ENCODE results near the gene MARVELD2. TPM values are rescaled to one million over a fixed set of nuclear protein-coding genes. Genes with fewer than 3 reads are reported as not detected.

Gene MARVELD2
- total and polyA plus RNA-seq, 2 of the 13 experiments (the other 11 are each of a cell fraction or from before 2014, with no cell fraction given), result 11.1 to 15.4 TPM

DNA sequence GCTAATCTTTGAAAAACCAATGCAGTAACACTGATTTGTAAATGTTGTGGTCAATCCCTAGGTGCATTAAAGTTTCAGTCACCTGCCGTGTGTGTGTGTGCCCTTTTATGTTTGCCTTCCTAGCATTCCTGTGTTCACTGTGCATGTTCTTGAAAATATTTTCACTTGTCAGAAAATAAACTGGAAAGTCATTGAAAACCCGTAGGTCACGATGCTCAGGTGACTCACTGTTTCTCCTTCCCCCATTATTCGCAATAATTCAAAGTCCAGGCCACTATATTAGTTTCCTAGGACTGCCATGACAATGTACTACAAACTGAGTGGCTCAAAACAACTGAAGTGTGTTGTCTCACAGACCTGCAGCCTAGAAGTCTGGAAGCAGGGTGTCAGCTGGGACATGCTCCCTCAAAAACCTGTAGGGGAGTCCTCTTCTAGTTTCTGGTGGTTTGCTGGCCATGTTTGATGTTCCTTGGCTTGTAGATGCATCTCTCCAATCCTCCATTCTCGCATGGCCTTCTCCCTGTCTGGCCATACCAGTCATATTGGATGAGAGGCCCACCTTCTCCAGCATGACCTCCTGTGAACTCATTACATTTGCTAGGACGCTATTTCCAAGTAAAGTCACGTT is 29.3 kb downstream of the MARVELD2 start (continued):
- TF ChIP-seq, protein P1, sequence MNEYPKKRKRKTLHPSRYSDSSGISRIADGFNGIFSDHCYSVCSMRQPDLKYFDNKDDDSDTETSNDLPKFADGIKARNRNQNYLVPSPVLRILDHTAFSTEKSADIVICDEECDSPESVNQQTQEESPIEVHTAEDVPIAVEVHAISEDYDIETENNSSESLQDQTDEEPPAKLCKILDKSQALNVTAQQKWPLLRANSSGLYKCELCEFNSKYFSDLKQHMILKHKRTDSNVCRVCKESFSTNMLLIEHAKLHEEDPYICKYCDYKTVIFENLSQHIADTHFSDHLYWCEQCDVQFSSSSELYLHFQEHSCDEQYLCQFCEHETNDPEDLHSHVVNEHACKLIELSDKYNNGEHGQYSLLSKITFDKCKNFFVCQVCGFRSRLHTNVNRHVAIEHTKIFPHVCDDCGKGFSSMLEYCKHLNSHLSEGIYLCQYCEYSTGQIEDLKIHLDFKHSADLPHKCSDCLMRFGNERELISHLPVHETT (CRISPR knock-in tag; conservative IDR thresholded peaks at IDR 0.05), result no peak
- TF ChIP-seq ZNF839 (CRISPR knock-in tag; IDR thresholded peaks at IDR 0.05; ENCODE audit: borderline replicate concordance), result no peak
- TF ChIP-seq NFYB (CRISPR knock-in tag; IDR thresholded peaks at IDR 0.05), result no peak
- no peak for TF ChIP-seq ZIK1 (CRISPR knock-in tag; IDR thresholded peaks at IDR 0.05; ENCODE audit: borderline replicate concordance, low read depth)
- no peak for TF ChIP-seq ZFP36L1 (CRISPR knock-in tag; IDR thresholded peaks at IDR 0.05)
- no peak for TF ChIP-seq ZNF343 (CRISPR knock-in tag; IDR thresholded peaks at IDR 0.05)
- peak; percentile 20 for TF ChIP-seq XRCC5 (optimal IDR thresholded peaks at IDR 0.05; ENCODE audit: low read length)
- no peak for TF ChIP-seq MED13 (CRISPR knock-in tag; IDR thresholded peaks at IDR 0.05)
- TF ChIP-seq, protein P2, sequence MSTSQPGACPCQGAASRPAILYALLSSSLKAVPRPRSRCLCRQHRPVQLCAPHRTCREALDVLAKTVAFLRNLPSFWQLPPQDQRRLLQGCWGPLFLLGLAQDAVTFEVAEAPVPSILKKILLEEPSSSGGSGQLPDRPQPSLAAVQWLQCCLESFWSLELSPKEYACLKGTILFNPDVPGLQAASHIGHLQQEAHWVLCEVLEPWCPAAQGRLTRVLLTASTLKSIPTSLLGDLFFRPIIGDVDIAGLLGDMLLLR (CRISPR knock-in tag; IDR thresholded peaks at IDR 0.05), result no peak
- TF ChIP-seq, protein P3, sequence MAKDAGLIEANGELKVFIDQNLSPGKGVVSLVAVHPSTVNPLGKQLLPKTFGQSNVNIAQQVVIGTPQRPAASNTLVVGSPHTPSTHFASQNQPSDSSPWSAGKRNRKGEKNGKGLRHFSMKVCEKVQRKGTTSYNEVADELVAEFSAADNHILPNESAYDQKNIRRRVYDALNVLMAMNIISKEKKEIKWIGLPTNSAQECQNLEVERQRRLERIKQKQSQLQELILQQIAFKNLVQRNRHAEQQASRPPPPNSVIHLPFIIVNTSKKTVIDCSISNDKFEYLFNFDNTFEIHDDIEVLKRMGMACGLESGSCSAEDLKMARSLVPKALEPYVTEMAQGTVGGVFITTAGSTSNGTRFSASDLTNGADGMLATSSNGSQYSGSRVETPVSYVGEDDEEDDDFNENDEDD (CRISPR knock-in tag; IDR thresholded peaks at IDR 0.05; ENCODE audit: borderline replicate concordance), result no peak
- peak in 1 of 2 experiments; percentile 54; a peak in 2 of 4 replicates for TF ChIP-seq NR2F1 (CRISPR knock-in tag; IDR thresholded peaks at IDR 0.05)
- no peak for TF ChIP-seq ZSCAN25 (CRISPR knock-in tag; IDR thresholded peaks at IDR 0.05)
- TF ChIP-seq, protein P4, sequence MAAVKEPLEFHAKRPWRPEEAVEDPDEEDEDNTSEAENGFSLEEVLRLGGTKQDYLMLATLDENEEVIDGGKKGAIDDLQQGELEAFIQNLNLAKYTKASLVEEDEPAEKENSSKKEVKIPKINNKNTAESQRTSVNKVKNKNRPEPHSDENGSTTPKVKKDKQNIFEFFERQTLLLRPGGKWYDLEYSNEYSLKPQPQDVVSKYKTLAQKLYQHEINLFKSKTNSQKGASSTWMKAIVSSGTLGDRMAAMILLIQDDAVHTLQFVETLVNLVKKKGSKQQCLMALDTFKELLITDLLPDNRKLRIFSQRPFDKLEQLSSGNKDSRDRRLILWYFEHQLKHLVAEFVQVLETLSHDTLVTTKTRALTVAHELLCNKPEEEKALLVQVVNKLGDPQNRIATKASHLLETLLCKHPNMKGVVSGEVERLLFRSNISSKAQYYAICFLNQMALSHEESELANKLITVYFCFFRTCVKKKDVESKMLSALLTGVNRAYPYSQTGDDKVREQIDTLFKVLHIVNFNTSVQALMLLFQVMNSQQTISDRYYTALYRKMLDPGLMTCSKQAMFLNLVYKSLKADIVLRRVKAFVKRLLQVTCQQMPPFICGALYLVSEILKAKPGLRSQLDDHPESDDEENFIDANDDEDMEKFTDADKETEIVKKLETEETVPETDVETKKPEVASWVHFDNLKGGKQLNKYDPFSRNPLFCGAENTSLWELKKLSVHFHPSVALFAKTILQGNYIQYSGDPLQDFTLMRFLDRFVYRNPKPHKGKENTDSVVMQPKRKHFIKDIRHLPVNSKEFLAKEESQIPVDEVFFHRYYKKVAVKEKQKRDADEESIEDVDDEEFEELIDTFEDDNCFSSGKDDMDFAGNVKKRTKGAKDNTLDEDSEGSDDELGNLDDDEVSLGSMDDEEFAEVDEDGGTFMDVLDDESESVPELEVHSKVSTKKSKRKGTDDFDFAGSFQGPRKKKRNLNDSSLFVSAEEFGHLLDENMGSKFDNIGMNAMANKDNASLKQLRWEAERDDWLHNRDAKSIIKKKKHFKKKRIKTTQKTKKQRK (IDR thresholded peaks at IDR 0.05; ENCODE audit: low read length), result no peak
- TF ChIP-seq SIX4 (CRISPR knock-in tag; IDR thresholded peaks at IDR 0.05), result no peak
- TF ChIP-seq ZNF260 (CRISPR knock-in tag; IDR thresholded peaks at IDR 0.05; ENCODE audit: borderline replicate concordance, low read depth), result no peak
- TF ChIP-seq SAFB2 (CRISPR knock-in tag; IDR thresholded peaks at IDR 0.05; ENCODE audit: borderline replicate concordance, low read depth), result no peak
- TF ChIP-seq PITX1 (CRISPR knock-in tag; IDR thresholded peaks at IDR 0.05), result no peak
- TF ChIP-seq, protein P5, sequence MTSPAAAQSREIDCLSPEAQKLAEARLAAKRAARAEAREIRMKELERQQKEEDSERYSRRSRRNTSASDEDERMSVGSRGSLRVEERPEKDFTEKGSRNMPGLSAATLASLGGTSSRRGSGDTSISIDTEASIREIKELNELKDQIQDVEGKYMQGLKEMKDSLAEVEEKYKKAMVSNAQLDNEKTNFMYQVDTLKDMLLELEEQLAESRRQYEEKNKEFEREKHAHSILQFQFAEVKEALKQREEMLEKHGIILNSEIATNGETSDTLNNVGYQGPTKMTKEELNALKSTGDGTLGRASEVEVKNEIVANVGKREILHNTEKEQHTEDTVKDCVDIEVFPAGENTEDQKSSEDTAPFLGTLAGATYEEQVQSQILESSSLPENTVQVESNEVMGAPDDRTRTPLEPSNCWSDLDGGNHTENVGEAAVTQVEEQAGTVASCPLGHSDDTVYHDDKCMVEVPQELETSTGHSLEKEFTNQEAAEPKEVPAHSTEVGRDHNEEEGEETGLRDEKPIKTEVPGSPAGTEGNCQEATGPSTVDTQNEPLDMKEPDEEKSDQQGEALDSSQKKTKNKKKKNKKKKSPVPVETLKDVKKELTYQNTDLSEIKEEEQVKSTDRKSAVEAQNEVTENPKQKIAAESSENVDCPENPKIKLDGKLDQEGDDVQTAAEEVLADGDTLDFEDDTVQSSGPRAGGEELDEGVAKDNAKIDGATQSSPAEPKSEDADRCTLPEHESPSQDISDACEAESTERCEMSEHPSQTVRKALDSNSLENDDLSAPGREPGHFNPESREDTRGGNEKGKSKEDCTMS (CRISPR knock-in tag; conservative IDR thresholded peaks at IDR 0.05), result no peak
- TF ChIP-seq HNRNPK (IDR thresholded peaks at IDR 0.05; ENCODE audit: low read depth, low read length, poor library complexity, severe bottlenecking), result no peak
- no peak for TF ChIP-seq ZNF841 (CRISPR knock-in tag; IDR thresholded peaks at IDR 0.05; ENCODE audit: borderline replicate concordance)
- TF ChIP-seq ZNF3 (CRISPR knock-in tag; IDR thresholded peaks at IDR 0.05), result peak; percentile 97

Data from HepG2 (cell line).